Fibroblast of lung (primary cell): ENCODE data around the gene NUP98. TPM values are rescaled to one million over a fixed set of nuclear protein-coding genes. Genes with fewer than 3 reads are reported as not detected.

Experiments used
- DNase-seq, 2 donors: peaks; one replicate each; pipeline versions ENCODE4 v3.0.0 to v3.0.0-alpha.2; 2010; ENCODE audit warnings: low read depth in 2 of 2
- H2AFZ ChIP-seq: 2 replicates; pipeline ENCODE4 v1.5.1; 2012; ENCODE audit warnings: low read length, control low read depth, inconsistent platforms
- H3K27ac ChIP-seq: 2 replicates; pipeline ENCODE4 v1.5.1; 2011; ENCODE audit warnings: low read length, control low read depth; ENCODE audit not compliant: insufficient read depth
- H3K27me3 ChIP-seq: 2 replicates; pipeline ENCODE4 v1.5.1; 2011; ENCODE audit warnings: mild to moderate bottlenecking, low read length; ENCODE audit not compliant: control insufficient read depth, insufficient read depth
- H3K36me3 ChIP-seq: 2 replicates; pipeline ENCODE4 v1.5.1; 2011; ENCODE audit warnings: low read length; ENCODE audit not compliant: control insufficient read depth, insufficient read depth
- H3K4me1 ChIP-seq: 2 replicates; pipeline ENCODE4 v1.5.1; 2011; ENCODE audit warnings: low read length; ENCODE audit not compliant: control insufficient read depth, insufficient read depth; ENCODE audit errors: extremely low read depth
- H3K4me2 ChIP-seq: 2 replicates; pipeline ENCODE4 v1.5.1; 2011; ENCODE audit warnings: low read length, control low read depth; ENCODE audit not compliant: insufficient read depth; ENCODE audit errors: extremely low read depth
- H3K4me3 ChIP-seq, 4 experiments: fragments of 200-600 bp in 1 of 4; sonication (generic) in 1 of 4; replicated peaks in 1 of 4; 2 replicates each; pipeline ENCODE4 v1.5.1; 2011 to 2016; ENCODE audit warnings: low read length in 4 of 4, low read depth in 3 of 4, mild to moderate bottlenecking in 3 of 4, control low read depth in 2 of 4, inconsistent platforms in 1 of 4, mixed read lengths in 1 of 4; ENCODE audit not compliant: insufficient read depth in 1 of 4; ENCODE audit errors: control extremely low read depth in 1 of 4
- H3K79me2 ChIP-seq: 2 replicates; pipeline ENCODE4 v1.5.1; 2012; ENCODE audit warnings: mild to moderate bottlenecking, low read length, inconsistent platforms; ENCODE audit not compliant: control insufficient read depth, insufficient read depth
- H3K9ac ChIP-seq: 2 replicates; pipeline ENCODE4 v1.5.1; 2011; ENCODE audit warnings: mild to moderate bottlenecking, low read length, control low read depth; ENCODE audit not compliant: insufficient read depth
- H3K9me3 ChIP-seq: 2 replicates; pipeline ENCODE4 v1.5.1; 2012; ENCODE audit warnings: low read depth, low read length; ENCODE audit not compliant: control insufficient read depth, insufficient read depth
- H4K20me1 ChIP-seq: 2 replicates; pipeline ENCODE4 v1.5.1; 2011; ENCODE audit warnings: low read length; ENCODE audit not compliant: control insufficient read depth, insufficient read depth; ENCODE audit errors: extremely low read depth
- CTCF ChIP-seq, 2 donors: IDR thresholded peaks in 1 of 2; conservative IDR thresholded peaks in 1 of 2; 1 replicate in 1 of 2; 2 replicates in 1 of 2; pipeline ENCODE4 v1.5.1; 2011 to 2012; ENCODE audit warnings: low read length in 2 of 2, control low read depth in 1 of 2, inconsistent platforms in 1 of 2, low read depth in 1 of 2, mild to moderate bottlenecking in 1 of 2
- EZH2 ChIP-seq: IDR thresholded peaks from 2 replicates; pipeline ENCODE4 v1.5.1; 2012; ENCODE audit warnings: low read length, control low read depth, mild to moderate bottlenecking; ENCODE audit errors: missing control alignments
- polyA plus RNA-seq, 2 donors: library from polyadenylated mRNA; depleted of rRNA in 1 of 2; stranded (reverse) in 1 of 2; unstranded in 1 of 2; fragments of >200 nt; gene quantifications; 2 replicates each; pipeline ENCODE4 v1.2.1, GENCODE V29; 2011 to 2012; ENCODE audit warnings: missing spikeins in 1 of 2
- total RNA-seq: library from RNA; depleted of rRNA; stranded (reverse); fragments of >200 nt; gene quantifications from 2 replicates; pipeline ENCODE4 v1.2.1, GENCODE V29; 2014

Gene NUP98
- total and polyA plus RNA-seq, 2 donors (not counting 1 experiment from before 2014, with no cell fraction given), result 60.6 to 99.6 TPM

- Histone ChIP-seq H4K20me1 (no peaks in the 10 kb centered on the region), H3K27ac (no peak overlapping the region), H3K27me3 (no peaks in the 10 kb centered on the region), H3K9me3 (no peaks in the 10 kb centered on the region), H3K9ac (no peak overlapping the region), H2AFZ (no peak overlapping the region), H3K79me2 (no peaks in the 10 kb centered on the region), H3K36me3 (peaks cover 17% of the 10 kb centered on the region), H3K4me3 (no peak overlapping the region), H3K4me1 (no peaks in the 10 kb centered on the region), H3K4me2 (no peak overlapping the region)
- no peak for DNase-seq
- TF ChIP-seq CTCF (conservative IDR thresholded peaks at IDR 0.05 in 1 of 2, IDR thresholded peaks at IDR 0.05 in 1 of 2; ENCODE audit: low read depth in 1 of 2, low read length in 2 of 2) (no peak), EZH2 (no peak)
These were observed 128.2 kb downstream of the NUP98 start for GRCh38 chr11:3669128-3669527.

- TF ChIP-seq EZH2 (no peak), CTCF (conservative IDR thresholded peaks at IDR 0.05 in 1 of 2, IDR thresholded peaks at IDR 0.05 in 1 of 2; ENCODE audit: low read depth in 1 of 2, low read length in 2 of 2) (no peak)
- Histone ChIP-seq H3K27ac (no peak overlapping the region), H3K9me3 (no peaks in the 10 kb centered on the region), H3K4me3 (no peak overlapping the region), H3K4me1 (no peaks in the 10 kb centered on the region), H3K9ac (no peak overlapping the region), H2AFZ (no peak overlapping the region), H3K36me3 (peaks cover 17% of the 10 kb centered on the region), H3K27me3 (no peaks in the 10 kb centered on the region), H3K4me2 (no peak overlapping the region), H3K79me2 (no peaks in the 10 kb centered on the region), H4K20me1 (no peaks in the 10 kb centered on the region)
- no peak for DNase-seq
These were observed 130.0 kb downstream of the NUP98 start for GRCh38 chr11:3667149-3668035.

DNA sequence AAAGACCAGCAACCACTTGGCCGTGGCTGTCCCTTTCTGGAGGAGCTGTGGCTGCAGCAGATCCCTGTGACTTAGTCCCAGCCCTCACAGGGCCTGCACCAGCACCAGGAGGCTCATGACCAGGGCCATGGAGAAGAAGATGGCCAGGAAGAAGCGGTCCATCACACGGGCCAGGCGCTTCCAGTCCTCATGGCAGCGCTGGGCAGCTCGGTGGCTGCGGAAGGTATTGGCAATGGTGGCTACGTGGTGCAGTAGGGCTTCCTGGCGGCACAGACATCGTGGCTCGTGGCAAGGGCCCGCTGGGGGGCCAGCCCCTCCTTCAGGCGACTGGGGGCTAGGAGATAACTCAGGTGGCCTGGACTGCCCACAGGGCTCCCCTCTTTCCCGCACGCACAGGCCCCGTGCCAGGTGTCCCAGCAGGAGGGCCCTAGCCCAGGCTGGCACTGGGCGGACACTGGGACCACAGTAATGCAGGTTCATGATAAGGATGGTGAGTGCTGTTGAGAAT is 131.3 kb downstream of the NUP98 start:
- Histone ChIP-seq H4K20me1 (no peaks in the 10 kb centered on the region), H3K4me2 (no peak overlapping the region), H3K9me3 (no peaks in the 10 kb centered on the region), H3K9ac (no peak overlapping the region), H2AFZ (no peak overlapping the region), H3K4me1 (no peaks in the 10 kb centered on the region), H3K27ac (no peak overlapping the region), H3K36me3 (peaks cover 9% of the 10 kb centered on the region), H3K27me3 (no peaks in the 10 kb centered on the region), H3K79me2 (no peaks in the 10 kb centered on the region), H3K4me3 (no peak overlapping the region)
- no peak for DNase-seq
- TF ChIP-seq EZH2 (no peak), CTCF (conservative IDR thresholded peaks at IDR 0.05 in 1 of 2, IDR thresholded peaks at IDR 0.05 in 1 of 2; ENCODE audit: low read depth in 1 of 2, low read length in 2 of 2) (no peak)
